Endothelial cell of umbilical vein (primary cell): ENCODE measurements around the gene SORT1. TPM values are rescaled to one million over a fixed set of nuclear protein-coding genes. Genes with fewer than 3 reads are reported as not detected.

ENCODE experiments used
- BruUV-seq: library from RNA; stranded (reverse); fragments of 400-500 nt; replicated peaks from 2 replicates; lab custom pipeline; 2021; lab: Mats Ljungman, UMichigan
- CTCF ChIA-PET: fragments of 300-600, 350-600 bp; sonication (Branson Sonifier 250); formaldehyde crosslinking; loops from one replicate; lab custom pipeline; 2021; ENCODE audit warnings: antibody characterized with exemption, inconsistent platforms; lab: Charles Lee
- POLR2A ChIA-PET: fragments of 300-600, 350-600 bp; sonication (Branson Sonifier 250); formaldehyde crosslinking; loops from one replicate; lab custom pipeline; 2021; ENCODE audit warnings: antibody characterized with exemption, inconsistent platforms; lab: Charles Lee
- DNase-seq: peaks from one replicate; pipeline ENCODE4 v3.0.0-alpha.2; 2011; ENCODE audit warnings: low read depth, low spot score
- FAIRE-seq: peaks from 2 replicates; lab custom pipeline; 2011; peaks lifted over from hg19 to GRCh38; lab: Jason Lieb, UNC
- H2AFZ ChIP-seq: 2 replicates; pipeline ENCODE4 v1.6.0; 2012; ENCODE audit warnings: low read depth, low read length, control low read depth, inconsistent platforms
- H3K27ac ChIP-seq: 2 replicates; pipeline ENCODE4 v1.5.1; 2011; ENCODE audit warnings: low read depth, mild to moderate bottlenecking, control low read depth, low read length, moderate library complexity; ENCODE audit not compliant: insufficient read depth
- H3K27me3 ChIP-seq, 2 experiments: 2 replicates each; pipeline versions ENCODE4 v1.6.0 to v1.6.1; 2011; ENCODE audit warnings: low read length in 2 of 2, mixed read lengths in 1 of 2; ENCODE audit not compliant: control insufficient read depth in 2 of 2, insufficient read depth in 2 of 2
- H3K36me3 ChIP-seq, 2 experiments: 2 replicates in 1 of 2; 3 replicates in 1 of 2; pipeline ENCODE4 v1.5.1; 2011; ENCODE audit warnings: low read length in 2 of 2, mild to moderate bottlenecking in 1 of 2, moderate library complexity in 1 of 2; ENCODE audit not compliant: control insufficient read depth in 2 of 2, insufficient read depth in 2 of 2; ENCODE audit errors: extremely low read depth in 1 of 2
- H3K4me1 ChIP-seq: 3 replicates; pipeline ENCODE4 v1.5.1; 2011; ENCODE audit warnings: mild to moderate bottlenecking, low read length; ENCODE audit not compliant: control insufficient read depth, insufficient read depth; ENCODE audit errors: extremely low read depth
- H3K4me2 ChIP-seq: 2 replicates; pipeline ENCODE4 v1.6.1; 2011; ENCODE audit warnings: low read length, control low read depth, mixed read lengths; ENCODE audit not compliant: insufficient read depth
- H3K4me3 ChIP-seq, 3 experiments: fragments of 200-600 bp in 1 of 3; sonication (generic), shearing (Covaris generic) in 1 of 3; replicated peaks in 1 of 3; 2 replicates each; pipeline ENCODE4 v1.5.1; 2011 to 2016; ENCODE audit warnings: control low read depth in 3 of 3, low read length in 3 of 3, mild to moderate bottlenecking in 2 of 3, inconsistent platforms in 1 of 3, low read depth in 1 of 3, moderate library complexity in 1 of 3; ENCODE audit not compliant: insufficient read depth in 1 of 3
- H3K79me2 ChIP-seq: 2 replicates; pipeline ENCODE4 v1.6.0; 2012; ENCODE audit warnings: low read length, inconsistent platforms; ENCODE audit not compliant: control insufficient read depth, insufficient read depth
- H3K9ac ChIP-seq: replicated peaks from 2 replicates; pipeline ENCODE3; 2011; ENCODE audit warnings: low read length, control low read depth; ENCODE audit not compliant: insufficient read depth; ENCODE audit errors: extremely low read depth
- H3K9me1 ChIP-seq: replicated peaks from 3 replicates; pipeline ENCODE4 v1.6.0; 2011; ENCODE audit warnings: mild to moderate bottlenecking, low read length; ENCODE audit not compliant: control insufficient read depth, insufficient read depth; ENCODE audit errors: extremely low read depth
- H3K9me3 ChIP-seq: replicated peaks from 2 replicates; pipeline ENCODE4 v1.5.1; 2012; ENCODE audit warnings: low read length, inconsistent platforms; ENCODE audit not compliant: control insufficient read depth, insufficient read depth
- H4K20me1 ChIP-seq: replicated peaks from 2 replicates; pipeline ENCODE3; 2011; ENCODE audit warnings: mild to moderate bottlenecking, low read length; ENCODE audit not compliant: control insufficient read depth, insufficient read depth; ENCODE audit errors: extremely low read depth
- EZH2 ChIP-seq: IDR thresholded peaks from 2 replicates; pipeline ENCODE4 v1.6.1; 2012; ENCODE audit warnings: borderline replicate concordance, low read depth, mild to moderate bottlenecking, moderate library complexity, low read length, inconsistent platforms; ENCODE audit not compliant: severe bottlenecking
- FOS ChIP-seq: IDR thresholded peaks from 2 replicates; pipeline ENCODE4 v1.6.1; 2011; ENCODE audit warnings: mild to moderate bottlenecking, low read length, moderate library complexity, borderline replicate concordance; ENCODE audit not compliant: insufficient read depth
- GATA2 ChIP-seq: IDR thresholded peaks from 2 replicates; pipeline ENCODE4 v1.7.0; 2011; ENCODE audit warnings: low read depth, mild to moderate bottlenecking, moderate library complexity, mixed read lengths, low read length; ENCODE audit not compliant: insufficient read length, insufficient read depth
- JUN ChIP-seq: IDR thresholded peaks from 2 replicates; pipeline ENCODE4 v1.6.1; 2011; ENCODE audit warnings: borderline replicate concordance, low read depth; ENCODE audit not compliant: insufficient read length, insufficient read depth
- MYC ChIP-seq: IDR thresholded peaks from one replicate; pipeline ENCODE4 v1.6.1; 2011; ENCODE audit warnings: mild to moderate bottlenecking, low read depth, low read length
- POLR2A ChIP-seq: IDR thresholded peaks from 2 replicates; pipeline ENCODE4 v1.6.1; 2012; ENCODE audit warnings: low read depth, mild to moderate bottlenecking, control low read depth, low read length
- POLR2AphosphoS5 ChIP-seq: IDR thresholded peaks from 2 replicates; pipeline ENCODE4 v1.6.1; 2012; ENCODE audit warnings: low read depth, mild to moderate bottlenecking, control low read depth, low read length, moderate library complexity; ENCODE audit not compliant: insufficient read depth
- dilution Hi-C: fragments of 300-500 bp; cut with MboI; formaldehyde crosslinking; loops from one replicate; pipeline ENCODE4 v1.15.0; 2019; ENCODE audit warnings: low sequenced_read_pairs; ENCODE audit not compliant: extremely low pct_ligation_motif_present
- intact Hi-C: fragments of 100-400 bp; cut with micrococcal nuclease; formaldehyde crosslinking; loops from one replicate; pipeline ENCODE4 v1.10.0; 2022
- polyA plus RNA-seq, 4 experiments: library from polyadenylated mRNA; depleted of rRNA in 3 of 4; stranded (reverse) in 3 of 4; unstranded in 1 of 4; fragments of >200 nt; gene quantifications; 2 replicates each; pipeline versions ENCODE4 v1.2.1 to v1.2.3, GENCODE V29; 2011 to 2012; ENCODE audit warnings: missing spikeins in 1 of 4
- total RNA-seq: library from RNA; stranded (reverse); gene quantifications from 2 replicates; pipeline ENCODE4 v1.2.3, GENCODE V29; 2021
- TF ChIP-seq, protein P1 (sequence below), 2 donors: IDR thresholded peaks; 1 replicate in 1 of 2; 2 replicates in 1 of 2; pipeline ENCODE4 v1.5.1; 2011; ENCODE audit warnings: low read length in 2 of 2, mild to moderate bottlenecking in 2 of 2, moderate library complexity in 2 of 2, control low read depth in 1 of 2, inconsistent platforms in 1 of 2, low read depth in 1 of 2; ENCODE audit not compliant: insufficient read depth in 1 of 2; ENCODE audit errors: extremely low read depth in 1 of 2
- TF ChIP-seq, protein P2 (sequence below): IDR thresholded peaks from 2 replicates; pipeline ENCODE4 v1.6.1; 2011; ENCODE audit not compliant: insufficient read depth, insufficient read length

SORT1 gene
- total and polyA plus RNA-seq, 2 donors (not counting 3 experiments of a cell fraction or from before 2014, with no cell fraction given), result 6.8 to 17.8 TPM

DNA sequence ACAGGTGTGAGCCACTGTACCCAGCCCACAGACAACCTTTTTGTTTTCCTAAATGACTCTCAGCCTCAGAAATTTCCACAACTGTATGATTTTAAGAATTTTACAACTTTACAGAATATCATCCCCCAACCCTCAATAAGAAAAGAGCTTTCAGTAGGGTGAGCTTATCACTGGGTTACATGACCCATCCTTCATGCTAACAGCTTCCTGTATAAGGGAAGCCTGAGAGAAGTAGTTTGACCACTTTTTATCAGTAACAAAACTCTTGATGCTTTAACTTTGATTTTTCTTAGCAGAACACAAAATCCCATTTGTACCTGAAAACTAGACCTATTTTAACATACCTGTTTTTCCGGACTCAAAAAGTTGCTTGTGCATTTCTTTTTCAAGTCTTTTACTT, 81.2 kb downstream of the SORT1 start:
- dilution Hi-C loops (no loop called here), intact Hi-C loops (no loop called here)
- no peak for DNase-seq
- FAIRE-seq, result no peak
- Histone ChIP-seq H3K4me3 (no peak overlapping the region), H2AFZ (no peak overlapping the region), H3K27me3 (peaks cover 0 to 6% of the 10 kb centered on the region in 2 experiments), H3K36me3 (no peaks in the 10 kb centered on the region), H3K4me2 (no peak overlapping the region), H3K9ac (no peak overlapping the region), H3K79me2 (no peaks in the 10 kb centered on the region), H3K9me3 (no peaks in the 10 kb centered on the region), H3K4me1 (no peaks in the 10 kb centered on the region), H3K9me1 (no peaks in the 10 kb centered on the region), H3K27ac (no peak overlapping the region), H4K20me1 (no peaks in the 10 kb centered on the region)
- ChIA-PET POLR2A (no interaction called here), CTCF (interaction anchor here (1.4 to 1.5 kb wide), 2 partner anchors 23 to 82 kb away, joined by 4 read pairs; no protein-coding TSS in a partner anchor)
- TF ChIP-seq, protein P1, sequence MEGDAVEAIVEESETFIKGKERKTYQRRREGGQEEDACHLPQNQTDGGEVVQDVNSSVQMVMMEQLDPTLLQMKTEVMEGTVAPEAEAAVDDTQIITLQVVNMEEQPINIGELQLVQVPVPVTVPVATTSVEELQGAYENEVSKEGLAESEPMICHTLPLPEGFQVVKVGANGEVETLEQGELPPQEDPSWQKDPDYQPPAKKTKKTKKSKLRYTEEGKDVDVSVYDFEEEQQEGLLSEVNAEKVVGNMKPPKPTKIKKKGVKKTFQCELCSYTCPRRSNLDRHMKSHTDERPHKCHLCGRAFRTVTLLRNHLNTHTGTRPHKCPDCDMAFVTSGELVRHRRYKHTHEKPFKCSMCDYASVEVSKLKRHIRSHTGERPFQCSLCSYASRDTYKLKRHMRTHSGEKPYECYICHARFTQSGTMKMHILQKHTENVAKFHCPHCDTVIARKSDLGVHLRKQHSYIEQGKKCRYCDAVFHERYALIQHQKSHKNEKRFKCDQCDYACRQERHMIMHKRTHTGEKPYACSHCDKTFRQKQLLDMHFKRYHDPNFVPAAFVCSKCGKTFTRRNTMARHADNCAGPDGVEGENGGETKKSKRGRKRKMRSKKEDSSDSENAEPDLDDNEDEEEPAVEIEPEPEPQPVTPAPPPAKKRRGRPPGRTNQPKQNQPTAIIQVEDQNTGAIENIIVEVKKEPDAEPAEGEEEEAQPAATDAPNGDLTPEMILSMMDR (IDR thresholded peaks at IDR 0.05; ENCODE audit: extremely low read depth in 1 of 2, insufficient read depth in 1 of 2, low read depth in 1 of 2, low read length in 2 of 2), result no peak
- TF ChIP-seq EZH2 (no peak), JUN (no peak), POLR2A (no peak), FOS (no peak), GATA2 (no peak), MYC (no peak), POLR2AphosphoS5 (no peak)
- TF ChIP-seq, protein P2, sequence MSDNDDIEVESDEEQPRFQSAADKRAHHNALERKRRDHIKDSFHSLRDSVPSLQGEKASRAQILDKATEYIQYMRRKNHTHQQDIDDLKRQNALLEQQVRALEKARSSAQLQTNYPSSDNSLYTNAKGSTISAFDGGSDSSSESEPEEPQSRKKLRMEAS, result no peak
- no TSS peak for BruUV-seq
